ENCODE data around the gene ADGRE2. TPM values are rescaled to one million over a fixed set of nuclear protein-coding genes. Genes with fewer than 3 reads are reported as not detected.

The ADGRE2 gene
- total and polyA plus RNA-seq, 2 of the 4 experiments (the other 2 are of a cell fraction): not detected

GRCh38 chr19:14804765-14805164, 26.4 kb upstream of the ADGRE2 start:
- ATAC-seq (ENCODE audit: low read depth): no peak
- no peak overlapping the region for H3K27ac ChIP-seq (ENCODE audit: insufficient read depth, low read length)
- H2AFZ ChIP-seq (replicated peaks; ENCODE audit: low read length, poor library complexity): no peak overlapping the region
- no peak overlapping the region for H3K9ac ChIP-seq (ENCODE audit: low read depth, low read length)
- H3K36me3 ChIP-seq (ENCODE audit: control insufficient read depth, insufficient read depth, low read length): no peaks in the 10 kb centered on the region
- ChIA-PET POLR2A (ENCODE audit: unreplicated experiment) (no interaction called here), CTCF (no interaction called here)
- H3K56ac ChIP-seq (ENCODE audit: extremely low read depth, insufficient read depth, low read length): no peak overlapping the region
- H2BK5ac ChIP-seq (ENCODE audit: low read depth, low read length, poor library complexity, severe bottlenecking): no peak overlapping the region
- no peak overlapping the region for H2AK9ac ChIP-seq (replicated peaks; ENCODE audit: low read depth, low read length, poor library complexity)
- in situ Hi-C loops (cut with MboI; ENCODE audit: low sequenced_read_pairs) (no loop called here), dilution Hi-C loops (cut with HindIII; ENCODE audit: low sequenced_read_pairs, unreplicated experiment) (no loop called here), intact Hi-C loops (cut with micrococcal nuclease) (no loop called here)
- TF ChIP-seq BHLHE40 (IDR thresholded peaks at IDR 0.05; ENCODE audit: low read depth, low read length): no peak
- no peak for TF ChIP-seq FOS (IDR thresholded peaks at IDR 0.05; ENCODE audit: low read depth, low read length)
- TF ChIP-seq CTCF (conservative IDR thresholded peaks at IDR 0.05; ENCODE audit: low read depth, low read length): no peak
- TF ChIP-seq NFE2L2 (IDR thresholded peaks at IDR 0.05; ENCODE audit: low read depth, low read length): no peak
- TF ChIP-seq SMC3 (IDR thresholded peaks at IDR 0.05; ENCODE audit: low read depth, low read length): no peak
- TF ChIP-seq MXI1 (IDR thresholded peaks at IDR 0.05; ENCODE audit: borderline replicate concordance, low read depth, low read length): no peak
- TF ChIP-seq POLR2A (IDR thresholded peaks at IDR 0.05; ENCODE audit: low read depth, low read length): no peak
- no peak for TF ChIP-seq RAD21 (IDR thresholded peaks at IDR 0.05; ENCODE audit: low read length)
- no peak for TF ChIP-seq RFX5 (IDR thresholded peaks at IDR 0.05; ENCODE audit: low read depth, low read length)
- TF ChIP-seq RCOR1 (IDR thresholded peaks at IDR 0.05; ENCODE audit: insufficient replicate concordance, low read length): no peak
- no peak for TF ChIP-seq MAFK (IDR thresholded peaks at IDR 0.05; ENCODE audit: low read depth, low read length)
- no peak for TF ChIP-seq CHD1 (IDR thresholded peaks at IDR 0.05; ENCODE audit: low read depth, low read length)
- no peak for TF ChIP-seq USF2 (IDR thresholded peaks at IDR 0.05; ENCODE audit: low read depth, low read length)
- no peaks in the 10 kb centered on the region for H3K9me1 ChIP-seq (ENCODE audit: insufficient read depth, low read length)
- H3K9me3 ChIP-seq (ENCODE audit: control insufficient read depth, insufficient read depth, low read length): peaks cover 3% of the 10 kb centered on the region; the same call in 1 of the 2 replicates
- H4K8ac ChIP-seq (ENCODE audit: low read depth in 2 of 2, low read length in 2 of 2): no peak overlapping the region
- H3K23ac ChIP-seq (ENCODE audit: low read depth, low read length): no peak overlapping the region
- no peaks in the 10 kb centered on the region for H4K20me1 ChIP-seq (ENCODE audit: insufficient read depth, low read length)
- no peaks in the 10 kb centered on the region for H3K79me1 ChIP-seq (ENCODE audit: low read depth in 1 of 2, low read length in 2 of 2)
- H2AK5ac ChIP-seq (ENCODE audit: low read depth, low read length): no peak overlapping the region
- no peaks in the 10 kb centered on the region for H3K27me3 ChIP-seq (ENCODE audit: control insufficient read depth, insufficient read depth, low read length)
- WGBS, 2 experiments (ENCODE audit: extremely low coverage in 2 of 2, insufficient read length in 1 of 2): no CpG with 5 or more reads among the region's 3 CpGs
- H3K4ac ChIP-seq (ENCODE audit: low read depth, low read length): no peak overlapping the region
- BruUV-seq (replicated peaks): no TSS peak
- H3K4me1 ChIP-seq (ENCODE audit: control insufficient read depth, insufficient read depth, low read length): no peaks in the 10 kb centered on the region
- no peak overlapping the region for H2BK15ac ChIP-seq (ENCODE audit: low read depth, low read length)
- H2BK120ac ChIP-seq (ENCODE audit: low read depth, low read length): no peak overlapping the region
- no peak overlapping the region for H3K14ac ChIP-seq (replicated peaks; ENCODE audit: low read depth, low read length)
- no peak overlapping the region for H4K91ac ChIP-seq (ENCODE audit: insufficient read depth, low read depth, low read length)
- no peak overlapping the region for H4K5ac ChIP-seq (ENCODE audit: low read depth, low read length)
- no peak overlapping the region for H2BK20ac ChIP-seq (ENCODE audit: low read depth, low read length)
- no peak overlapping the region for H3K18ac ChIP-seq (ENCODE audit: low read depth, low read length)
- no peak for DNase-seq
- no peak overlapping the region for H3K4me2 ChIP-seq (ENCODE audit: low read depth, low read length)
- no peak overlapping the region for H3K4me3 ChIP-seq (ENCODE audit: insufficient read depth, low read depth, low read length)
